T-helper 1 cell (primary cell): ENCODE results near the gene UFSP2.

Source experiments
- DNase-seq, 5 donors: peaks; one replicate each; pipeline ENCODE4 v3.0.0-alpha.2; 2012 to 2020
- total RNA-seq, 4 donors: gene quantifications; one replicate each; lab custom pipeline; 2026; lab: John Stamatoyannopoulos, UW

UFSP2 gene
- 14.1 to 21.7 (median 17.3) reads per million in 4 donors for total RNA-seq

GRCh38 chr4:185425647-185426352 lies at the start of gene UFSP2:
Gene UFSP2 (minus strand): TSS chr4:185425964. CDS start chr4:185425868, 96 bp downstream.
- peak; percentile 75 to 90 (median 86) for DNase-seq

GRCh38 chr4:185473247-185473646 lies 47.5 kb upstream of the UFSP2 start:
- DNase-seq = no peak

- no peak for DNase-seq
Observed at GRCh38 chr4:185472103-185472542, 46.4 kb upstream of the UFSP2 start.

GRCh38 chr4:185471235-185472102 lies 45.7 kb upstream of the UFSP2 start, which contains the start of gene CCDC110:
Gene CCDC110 (minus strand): TSS chr4:185471733. CDS start chr4:185471683, 50 bp downstream.
- DNase-seq = peak; percentile 86 to 92 (median 89)

- peak in 4 of 5 donors; percentile 22 to 46 (median 34) for DNase-seq
Observed at GRCh38 chr4:185470501-185471195, 44.9 kb upstream of the UFSP2 start.

GRCh38 chr4:185469580-185470154 lies 43.9 kb upstream of the UFSP2 start:
- peak in 1 of 5 donors; percentile 3 for DNase-seq

- no peak for DNase-seq
Observed at GRCh38 chr4:185468999-185469398, 43.2 kb upstream of the UFSP2 start.

GRCh38 chr4:185467991-185468390 lies 42.2 kb upstream of the UFSP2 start:
- no peak for DNase-seq

GRCh38 chr4:185467101-185467500 lies 41.3 kb upstream of the UFSP2 start:
- no peak for DNase-seq

GRCh38 chr4:185465707-185466106 lies 39.9 kb upstream of the UFSP2 start:
- DNase-seq = no peak

GRCh38 chr4:185464887-185465286 lies 39.1 kb upstream of the UFSP2 start:
- DNase-seq = no peak

- no peak for DNase-seq
Observed at GRCh38 chr4:185464183-185464582, 38.4 kb upstream of the UFSP2 start.

- DNase-seq = no peak
Observed at GRCh38 chr4:185463541-185463940, 37.8 kb upstream of the UFSP2 start.

GRCh38 chr4:185461565-185461964 lies 35.8 kb upstream of the UFSP2 start:
- DNase-seq = no peak

- DNase-seq = no peak
Observed at GRCh38 chr4:185457136-185457535, 31.4 kb upstream of the UFSP2 start.

GRCh38 chr4:185456131-185456530 lies 30.4 kb upstream of the UFSP2 start:
- no peak for DNase-seq

GRCh38 chr4:185445209-185445608 lies 19.4 kb upstream of the UFSP2 start:
- no peak for DNase-seq

- no peak for DNase-seq
Observed at GRCh38 chr4:185441479-185441878, 15.7 kb upstream of the UFSP2 start.

GRCh38 chr4:185437809-185438208 lies 12.0 kb upstream of the UFSP2 start:
- peak in 1 of 5 donors; percentile 11 for DNase-seq

GRCh38 chr4:185435466-185435865 lies 9.7 kb upstream of the UFSP2 start:
- DNase-seq = no peak

GRCh38 chr4:185429660-185430059 lies 3.9 kb upstream of the UFSP2 start:
- DNase-seq = no peak

- no peak for DNase-seq
Observed at GRCh38 chr4:185426960-185427688, 1.4 kb upstream of the UFSP2 start.
